GM19438 (cell line): ENCODE data around the gene RBM6.
A peak's percentile ranks its signal among the peaks of the same experiment; 100 is the strongest.
"Not testable (repeated sequence)": the region's sequence is repeated elsewhere in the genome, so short reads cannot be mapped to it uniquely, and the experiment has no call there.

Experiments used
- ATAC-seq: cut with Tn5 transposase; IDR thresholded peaks from one replicate; pipeline ENCODE4 v1.9.1; 2021; ENCODE audit warnings: low read depth; ENCODE audit not compliant: unreplicated experiment

The RBM6 gene, protein sequence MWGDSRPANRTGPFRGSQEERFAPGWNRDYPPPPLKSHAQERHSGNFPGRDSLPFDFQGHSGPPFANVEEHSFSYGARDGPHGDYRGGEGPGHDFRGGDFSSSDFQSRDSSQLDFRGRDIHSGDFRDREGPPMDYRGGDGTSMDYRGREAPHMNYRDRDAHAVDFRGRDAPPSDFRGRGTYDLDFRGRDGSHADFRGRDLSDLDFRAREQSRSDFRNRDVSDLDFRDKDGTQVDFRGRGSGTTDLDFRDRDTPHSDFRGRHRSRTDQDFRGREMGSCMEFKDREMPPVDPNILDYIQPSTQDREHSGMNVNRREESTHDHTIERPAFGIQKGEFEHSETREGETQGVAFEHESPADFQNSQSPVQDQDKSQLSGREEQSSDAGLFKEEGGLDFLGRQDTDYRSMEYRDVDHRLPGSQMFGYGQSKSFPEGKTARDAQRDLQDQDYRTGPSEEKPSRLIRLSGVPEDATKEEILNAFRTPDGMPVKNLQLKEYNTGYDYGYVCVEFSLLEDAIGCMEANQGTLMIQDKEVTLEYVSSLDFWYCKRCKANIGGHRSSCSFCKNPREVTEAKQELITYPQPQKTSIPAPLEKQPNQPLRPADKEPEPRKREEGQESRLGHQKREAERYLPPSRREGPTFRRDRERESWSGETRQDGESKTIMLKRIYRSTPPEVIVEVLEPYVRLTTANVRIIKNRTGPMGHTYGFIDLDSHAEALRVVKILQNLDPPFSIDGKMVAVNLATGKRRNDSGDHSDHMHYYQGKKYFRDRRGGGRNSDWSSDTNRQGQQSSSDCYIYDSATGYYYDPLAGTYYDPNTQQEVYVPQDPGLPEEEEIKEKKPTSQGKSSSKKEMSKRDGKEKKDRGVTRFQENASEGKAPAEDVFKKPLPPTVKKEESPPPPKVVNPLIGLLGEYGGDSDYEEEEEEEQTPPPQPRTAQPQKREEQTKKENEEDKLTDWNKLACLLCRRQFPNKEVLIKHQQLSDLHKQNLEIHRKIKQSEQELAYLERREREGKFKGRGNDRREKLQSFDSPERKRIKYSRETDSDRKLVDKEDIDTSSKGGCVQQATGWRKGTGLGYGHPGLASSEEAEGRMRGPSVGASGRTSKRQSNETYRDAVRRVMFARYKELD

GRCh38 chr3:49939858-49940666, at the start of gene RBM6:
Gene RBM6 (plus strand): TSS chr3:49940150. CDS start chr3:49962642, 22,492 bp downstream.
- ATAC-seq = peak; percentile 86

- ATAC-seq = no peak
Measured at GRCh38 chr3:49895791-49896190, 44.2 kb upstream of the RBM6 start.

- no peak for ATAC-seq
Measured at GRCh38 chr3:49896345-49896744, 43.6 kb upstream of the RBM6 start.

DNA sequence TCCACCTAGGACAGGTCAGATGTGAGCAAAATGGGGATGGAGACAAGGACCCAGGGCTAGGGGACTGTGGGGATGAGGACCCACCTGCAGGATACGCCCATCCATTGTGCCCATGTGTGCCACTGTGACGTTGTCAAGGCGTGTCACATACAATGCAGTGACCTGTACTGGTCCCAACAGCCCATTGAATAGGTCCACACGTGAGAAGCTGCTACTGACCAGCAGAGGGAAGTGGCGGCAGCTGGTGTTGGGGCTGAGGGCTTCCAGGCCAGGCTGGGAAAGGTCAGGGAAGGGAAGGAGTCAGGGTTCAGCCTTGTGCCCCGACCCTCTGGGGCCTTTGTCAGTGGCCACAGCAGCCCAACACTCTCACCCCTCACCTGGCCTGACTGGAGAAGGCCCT, 41.0 kb upstream of the RBM6 start:
- no peak for ATAC-seq

- no peak for ATAC-seq
Measured at GRCh38 chr3:49899815-49900214, 40.1 kb upstream of the RBM6 start.

DNA sequence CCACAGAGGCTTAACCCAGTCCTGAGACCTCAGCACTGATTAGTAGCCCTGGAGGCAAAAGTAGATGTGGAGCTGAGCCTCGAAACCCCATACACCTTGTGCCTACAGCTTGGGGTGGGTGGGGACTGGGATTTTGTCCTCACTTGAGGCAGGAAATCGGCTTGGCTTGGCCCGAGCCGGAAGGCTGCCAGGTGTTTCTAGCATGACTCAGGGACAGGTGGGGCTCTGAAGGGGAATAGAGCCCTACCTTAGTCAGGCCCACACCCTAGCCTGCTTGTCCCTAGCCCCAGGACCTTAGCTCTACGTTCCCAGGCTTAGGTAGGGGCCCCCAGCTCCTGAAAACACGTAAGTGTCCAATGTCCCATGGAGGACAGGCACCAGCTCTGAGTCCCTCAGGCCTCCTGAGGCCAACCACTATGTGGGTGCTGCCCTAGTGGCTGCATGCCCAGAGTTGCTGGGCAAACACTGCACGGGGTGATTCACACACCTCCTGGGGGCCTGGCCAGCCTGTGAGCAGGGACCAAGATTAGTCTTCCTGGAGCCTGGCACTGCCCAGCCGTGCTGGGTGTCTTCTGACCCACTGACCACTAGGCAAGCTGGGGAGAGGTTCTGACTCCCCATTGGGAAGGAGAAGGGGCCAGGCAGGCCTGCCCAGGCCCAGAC, 39.3 kb upstream of the RBM6 start:
- ATAC-seq = no peak

DNA sequence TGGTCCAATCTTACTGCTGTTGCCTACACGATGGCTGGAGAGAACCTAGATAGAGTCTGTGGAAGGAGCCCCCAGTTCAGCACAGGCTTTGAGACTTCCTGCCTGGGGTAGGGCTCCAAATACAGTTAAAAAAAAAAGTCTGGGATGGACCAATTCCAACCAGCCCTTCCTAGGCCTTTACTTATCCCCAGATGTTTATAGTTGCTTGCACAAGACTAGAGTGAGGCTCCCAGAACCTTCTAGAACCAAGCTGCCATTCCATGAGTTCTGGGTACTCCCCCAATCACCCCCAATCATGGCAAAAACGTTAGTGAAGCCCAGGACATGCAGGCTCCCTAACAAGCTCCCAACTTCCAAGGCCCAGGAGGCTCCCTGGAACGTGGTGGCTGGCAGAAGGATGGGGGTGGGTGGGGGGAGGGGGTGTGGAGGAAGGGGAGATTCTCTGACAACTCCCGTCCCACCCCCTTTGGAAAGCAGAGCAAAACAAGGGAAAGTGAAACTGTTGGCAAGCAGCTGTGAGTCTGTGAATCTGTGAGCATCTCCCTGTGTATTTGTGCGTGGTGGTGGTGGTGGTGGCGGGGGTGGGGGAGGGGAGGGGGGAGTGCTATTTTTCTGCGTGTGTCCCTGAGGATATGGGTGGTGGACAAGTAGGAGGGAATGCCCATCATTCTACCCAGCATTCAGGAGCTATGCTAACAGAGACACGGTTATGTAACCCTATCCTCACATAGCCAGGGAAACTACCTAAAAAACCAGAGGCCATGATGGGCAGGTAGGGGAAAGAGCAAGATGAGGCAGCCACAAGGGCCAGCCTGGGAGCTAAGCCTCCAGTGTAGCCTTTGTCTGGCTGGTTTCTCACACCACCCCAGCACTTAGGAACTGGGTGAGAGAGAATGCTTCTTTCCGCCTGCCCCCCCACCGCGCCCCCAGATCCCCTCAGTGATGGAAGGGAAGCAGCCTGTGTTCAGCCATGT, 38.3 kb upstream of the RBM6 start:
- ATAC-seq = no peak

- no peak for ATAC-seq
Measured at GRCh38 chr3:49902511-49903345, 37.2 kb upstream of the RBM6 start.

DNA sequence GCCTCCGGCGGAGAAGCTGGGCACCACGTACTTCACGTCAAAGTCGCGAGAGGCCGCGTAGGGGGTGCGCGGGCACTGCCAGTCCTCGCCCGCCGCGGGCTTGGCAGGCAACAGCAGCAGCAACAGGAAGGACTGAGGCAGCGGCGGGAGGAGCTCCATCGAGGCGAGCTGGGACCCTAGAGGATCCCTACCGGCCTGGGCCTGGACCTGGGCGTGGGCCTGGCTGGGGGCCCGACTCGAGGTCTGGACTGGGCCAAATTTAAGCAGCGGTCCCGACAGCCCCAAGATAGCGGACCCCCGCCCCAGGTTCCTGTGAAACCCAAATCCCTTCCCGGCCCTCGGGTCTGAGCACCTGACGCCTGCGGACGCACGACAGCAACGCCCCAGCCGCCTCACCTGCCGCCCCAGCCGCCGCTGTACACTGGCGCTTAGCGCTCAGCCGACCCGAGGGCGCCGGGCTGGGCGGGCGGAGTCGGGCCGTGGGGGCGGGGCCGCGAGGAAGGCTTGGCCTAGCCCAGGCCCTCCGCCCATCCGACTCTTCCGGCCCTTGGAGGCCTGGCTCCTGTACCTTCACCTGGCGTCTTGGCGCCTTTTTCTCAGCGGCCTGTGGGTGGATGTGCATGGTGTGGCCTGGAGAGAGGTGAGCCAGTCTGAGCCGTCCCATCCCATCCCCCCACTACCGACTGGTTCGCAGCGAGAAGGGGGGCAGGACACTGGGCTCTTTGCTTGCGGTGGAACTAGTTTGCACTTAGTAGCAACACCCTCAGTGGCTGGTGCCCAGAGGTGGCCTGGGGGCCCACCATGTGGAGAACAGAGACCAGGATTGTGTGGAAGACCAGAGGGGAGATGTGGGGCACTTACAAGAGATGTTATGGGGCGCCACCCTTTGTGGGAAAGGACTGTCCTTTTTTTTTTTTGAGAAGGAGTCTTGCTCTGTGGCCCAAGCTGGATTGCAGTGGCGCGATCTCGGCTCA, 36.2 kb upstream of the RBM6 start, which contains the start of gene MST1R:
MST1R (minus strand) TSS at position 423 of the 974 bp plus-strand sequence; CDS start at position 159, 264 bp downstream.
- ATAC-seq = peak; percentile 78

GRCh38 chr3:49904448-49904847, 35.5 kb upstream of the RBM6 start:
- not testable (repeated sequence) for ATAC-seq

DNA sequence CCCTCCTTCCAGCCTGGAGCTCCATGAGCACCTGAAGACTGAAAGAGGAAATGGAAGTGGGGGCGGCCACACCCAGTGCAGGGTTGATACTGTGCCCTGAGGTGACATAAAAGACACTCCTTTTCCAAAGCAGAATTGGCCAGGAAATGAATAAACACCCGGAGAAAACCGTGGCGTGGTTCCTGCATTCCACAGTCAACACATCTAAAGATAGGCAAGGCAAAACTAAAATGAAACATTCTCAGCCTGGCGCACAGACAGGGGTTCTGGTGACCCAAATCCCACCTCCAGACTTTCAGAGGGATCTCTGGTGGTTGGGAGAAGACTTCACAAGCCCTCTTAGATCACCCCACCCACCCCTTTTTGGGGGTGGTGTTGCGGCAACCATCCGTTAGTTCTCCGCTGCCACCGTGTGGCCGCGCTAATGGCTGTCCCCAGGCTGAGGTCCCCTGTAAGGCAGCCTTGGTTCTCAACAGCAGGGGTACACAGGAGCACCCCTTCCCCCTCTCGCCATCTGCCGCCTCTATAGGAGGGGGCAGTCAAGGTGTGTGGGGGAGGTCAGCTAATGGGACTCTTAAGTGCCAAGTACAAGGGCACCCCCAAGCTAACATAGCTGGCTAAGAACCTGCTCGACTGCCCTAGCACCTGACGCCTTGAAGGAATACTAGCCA, 33.7 kb upstream of the RBM6 start:
- no peak for ATAC-seq

GRCh38 chr3:49908373-49909199, 31.4 kb upstream of the RBM6 start:
- ATAC-seq = no peak

DNA sequence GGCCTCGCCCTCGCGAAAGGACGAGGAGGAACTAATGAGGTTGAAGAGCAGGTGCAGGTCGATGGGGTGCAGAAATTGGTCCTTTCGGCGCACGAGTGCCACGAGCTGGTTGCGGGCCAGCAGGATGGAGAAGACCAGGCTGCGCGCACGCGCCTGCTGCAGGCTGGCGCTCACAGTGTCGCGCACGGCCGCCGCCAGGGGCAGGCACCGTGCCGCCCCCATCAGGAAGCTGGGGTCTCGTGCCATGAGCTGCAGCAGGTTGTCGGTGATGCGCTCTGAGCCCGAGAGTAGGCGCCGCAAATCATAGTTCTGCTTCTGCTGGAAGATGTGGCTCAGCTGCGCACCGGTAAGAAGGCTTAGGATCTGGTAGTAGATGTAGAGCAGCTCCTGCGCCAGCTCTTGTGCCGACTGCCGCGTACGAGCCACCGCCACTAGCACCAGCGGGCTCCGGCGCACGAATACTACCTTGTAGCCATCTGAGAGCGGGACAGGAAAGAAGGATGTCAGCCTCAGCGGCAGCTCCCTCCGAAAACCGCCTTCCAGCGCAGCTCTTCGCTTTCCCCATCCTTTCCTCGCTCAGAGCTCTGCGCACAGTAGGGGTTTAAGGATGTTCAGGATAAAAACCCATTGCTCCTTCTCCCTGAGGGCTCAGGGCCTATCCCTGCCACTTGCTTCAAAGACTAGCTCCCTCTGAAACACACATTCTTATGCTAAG, 29.4 kb upstream of the RBM6 start:
- no peak for ATAC-seq

DNA sequence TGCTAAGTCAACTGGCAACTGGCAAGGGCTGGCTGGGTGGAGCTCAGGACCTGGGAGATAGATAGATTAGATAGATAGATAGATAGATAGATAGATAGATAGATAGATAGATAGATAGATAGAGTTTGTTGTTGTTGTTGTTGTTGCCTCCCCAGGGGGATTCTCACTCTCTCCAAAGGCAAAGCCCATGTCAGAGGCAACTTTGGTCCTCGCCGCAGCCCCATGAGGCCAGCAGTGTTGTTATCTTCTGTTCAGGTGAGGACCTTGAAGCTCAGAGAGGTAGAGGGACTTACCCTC, 28.9 kb upstream of the RBM6 start:
- no peak for ATAC-seq

DNA sequence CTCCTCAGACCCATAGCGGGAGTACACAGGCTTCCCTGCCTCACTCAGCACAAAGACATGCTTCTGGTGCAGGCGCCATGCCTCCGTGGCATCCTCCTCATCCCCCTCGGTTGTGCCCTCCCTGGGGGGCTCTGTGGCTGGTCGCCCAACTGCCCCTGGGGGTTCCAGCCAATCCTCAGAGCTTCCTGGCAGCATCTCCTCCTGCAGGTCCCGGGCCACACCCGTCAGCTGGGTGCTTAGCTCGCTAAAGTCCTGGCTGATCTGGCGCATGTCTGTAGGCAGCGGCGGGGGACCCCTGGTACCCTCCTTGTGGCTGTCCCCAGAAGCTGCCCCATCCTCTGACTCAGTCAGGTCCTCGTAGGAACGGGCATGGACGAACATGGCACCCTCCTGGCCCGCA, 28.3 kb upstream of the RBM6 start:
- ATAC-seq = no peak
